Subcutaneous abdominal adipose tissue (tissue), 5 donors: ENCODE measurements around the gene RANGAP1.

Experiments used
- H3K27ac ChIP-seq: one replicate; pipeline ENCODE4 v1.7.0; 2013; ENCODE audit warnings: low read depth, mild to moderate bottlenecking, inconsistent platforms, low read length, moderate library complexity
- H3K27me3 ChIP-seq, 5 donors: one replicate each; pipeline ENCODE4 v1.7.0; 2013; ENCODE audit warnings: low read length in 5 of 5, inconsistent platforms in 1 of 5; ENCODE audit not compliant: control insufficient read depth in 5 of 5, insufficient read depth in 4 of 5
- H3K36me3 ChIP-seq, 5 donors: one replicate each; pipeline ENCODE4 v1.7.0; 2013; ENCODE audit warnings: low read length in 5 of 5; ENCODE audit not compliant: control insufficient read depth in 5 of 5, insufficient read depth in 5 of 5
- H3K4me1 ChIP-seq, 5 donors: one replicate each; pipeline ENCODE4 v1.7.0; 2013; ENCODE audit warnings: low read length in 5 of 5, mild to moderate bottlenecking in 3 of 5, moderate library complexity in 1 of 5; ENCODE audit not compliant: control insufficient read depth in 5 of 5, insufficient read depth in 5 of 5
- H3K4me3 ChIP-seq, 5 donors: one replicate each; pipeline ENCODE4 v1.7.0; 2013; ENCODE audit warnings: low read length in 5 of 5, low read depth in 1 of 5
- H3K9ac ChIP-seq, 5 donors: one replicate each; pipeline ENCODE4 v1.7.0; 2013; ENCODE audit warnings: low read length in 5 of 5, mild to moderate bottlenecking in 4 of 5, moderate library complexity in 3 of 5
- H3K9me3 ChIP-seq, 5 donors: one replicate each; pipeline ENCODE4 v1.7.0; 2013; ENCODE audit warnings: low read length in 5 of 5; ENCODE audit not compliant: control insufficient read depth in 5 of 5
- donor health status: healthy.
- donor health status: healthy.
- donor health status: healthy.
- donor health status: healthy.
- donor health status: healthy.

RANGAP1 gene, protein sequence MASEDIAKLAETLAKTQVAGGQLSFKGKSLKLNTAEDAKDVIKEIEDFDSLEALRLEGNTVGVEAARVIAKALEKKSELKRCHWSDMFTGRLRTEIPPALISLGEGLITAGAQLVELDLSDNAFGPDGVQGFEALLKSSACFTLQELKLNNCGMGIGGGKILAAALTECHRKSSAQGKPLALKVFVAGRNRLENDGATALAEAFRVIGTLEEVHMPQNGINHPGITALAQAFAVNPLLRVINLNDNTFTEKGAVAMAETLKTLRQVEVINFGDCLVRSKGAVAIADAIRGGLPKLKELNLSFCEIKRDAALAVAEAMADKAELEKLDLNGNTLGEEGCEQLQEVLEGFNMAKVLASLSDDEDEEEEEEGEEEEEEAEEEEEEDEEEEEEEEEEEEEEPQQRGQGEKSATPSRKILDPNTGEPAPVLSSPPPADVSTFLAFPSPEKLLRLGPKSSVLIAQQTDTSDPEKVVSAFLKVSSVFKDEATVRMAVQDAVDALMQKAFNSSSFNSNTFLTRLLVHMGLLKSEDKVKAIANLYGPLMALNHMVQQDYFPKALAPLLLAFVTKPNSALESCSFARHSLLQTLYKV

DNA sequence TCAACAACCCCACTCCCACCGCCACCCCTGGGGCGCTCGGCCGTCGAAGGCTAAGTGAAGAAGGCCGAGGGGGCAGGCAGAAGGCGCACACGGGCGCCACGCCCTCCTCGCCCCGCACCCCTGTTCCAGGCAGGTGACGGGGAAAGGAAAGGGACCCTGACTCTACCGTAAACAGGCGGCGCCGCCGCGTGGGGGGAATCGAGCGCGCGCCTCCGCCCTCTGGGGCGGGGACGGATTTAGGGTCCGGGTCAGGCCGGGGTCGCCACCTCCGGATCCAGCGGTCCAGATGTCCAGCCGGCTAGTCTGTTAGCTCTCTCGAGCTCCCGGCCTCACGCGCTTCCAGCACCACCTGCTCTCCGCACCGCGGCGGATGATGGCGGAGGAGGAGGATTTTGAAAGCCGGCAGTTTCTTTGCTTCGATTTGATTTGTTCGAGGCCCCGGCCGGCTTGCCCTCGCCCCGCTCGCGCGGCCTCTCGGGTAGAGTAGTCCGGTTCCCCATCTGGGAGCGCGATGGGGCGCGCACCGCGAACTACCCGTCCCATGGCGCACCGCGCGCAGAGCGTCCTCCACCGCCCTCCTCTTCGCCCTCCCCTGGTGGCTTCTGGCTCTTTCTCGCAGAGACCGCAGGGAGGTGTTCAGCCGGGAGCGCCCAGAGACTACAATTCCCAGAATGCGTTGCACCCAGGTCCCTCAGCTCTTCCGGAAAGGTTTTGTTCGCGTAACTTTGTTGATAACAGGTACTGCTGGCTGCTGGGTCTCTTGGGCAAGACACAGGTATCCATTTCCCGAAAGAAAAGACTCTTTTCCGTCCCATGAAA, at the start of gene RANGAP1:
RANGAP1 (minus strand) TSS at position 368 of the 819 bp plus-strand sequence. CDS start 5,143 bp downstream, outside the sequence.
- Histone ChIP-seq H3K4me3 (peak within 1 kb of the TSS; percentile 80 to 93 (median 90)), H3K9ac (peak within 1 kb of the TSS; percentile 86 to 94 (median 89)), H3K36me3 (peaks cover 3 to 6% (median 3%) of the 10 kb centered on the region in 5 donors), H3K9me3 (no peaks in the 10 kb centered on the region), H3K27me3 (no peaks in the 10 kb centered on the region), H3K4me1 (peaks cover 3 to 30% (median 26%) of the 10 kb centered on the region in 5 donors), H3K27ac (peak within 1 kb of the TSS; percentile 94)

DNA sequence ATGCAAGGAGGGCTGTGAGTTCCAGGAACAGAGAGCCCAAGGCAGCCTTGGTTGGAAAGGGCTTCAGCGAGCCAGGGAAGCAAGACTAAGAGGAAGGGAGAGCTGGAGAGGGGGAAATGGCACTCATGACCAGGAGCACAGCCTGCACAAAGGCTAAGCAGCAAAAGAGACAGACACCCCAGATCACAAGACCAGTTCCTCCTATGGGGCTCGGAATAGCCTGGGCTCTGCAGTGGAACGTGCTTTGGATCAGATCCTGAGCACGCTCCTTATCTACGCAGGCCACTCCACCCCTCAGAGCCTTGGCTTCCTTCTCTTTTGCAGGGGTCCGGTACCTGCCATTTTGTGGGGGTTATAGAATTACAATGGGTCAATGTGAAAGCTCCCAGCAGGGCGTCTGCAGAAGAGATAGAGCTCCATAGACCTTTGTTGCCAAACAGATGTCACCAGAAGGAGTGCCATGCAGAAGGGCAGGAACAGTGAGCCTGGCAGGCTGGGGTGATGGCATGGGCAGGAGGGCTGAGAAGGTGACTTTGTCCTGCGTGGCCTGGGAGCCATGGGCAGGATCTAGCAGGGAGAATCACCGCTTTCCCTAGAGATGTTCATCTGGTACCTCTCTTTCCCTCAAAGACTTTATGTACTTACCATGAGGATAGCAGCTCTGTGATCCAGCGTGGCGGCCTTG, 49.1 kb upstream of the RANGAP1 start:
- H3K4me3 ChIP-seq, result no peak overlapping the region
- no peaks in the 10 kb centered on the region for H3K27me3 ChIP-seq
- H3K27ac ChIP-seq, result no peak overlapping the region
- no peaks in the 10 kb centered on the region for H3K9me3 ChIP-seq
- H3K9ac ChIP-seq, result no peak overlapping the region
- peaks cover 0 to 3% (median 2%) of the 10 kb centered on the region in 5 donors for H3K4me1 ChIP-seq
- H3K36me3 ChIP-seq, result peaks cover 0 to 78% (median 69%) of the 10 kb centered on the region in 5 donors

DNA sequence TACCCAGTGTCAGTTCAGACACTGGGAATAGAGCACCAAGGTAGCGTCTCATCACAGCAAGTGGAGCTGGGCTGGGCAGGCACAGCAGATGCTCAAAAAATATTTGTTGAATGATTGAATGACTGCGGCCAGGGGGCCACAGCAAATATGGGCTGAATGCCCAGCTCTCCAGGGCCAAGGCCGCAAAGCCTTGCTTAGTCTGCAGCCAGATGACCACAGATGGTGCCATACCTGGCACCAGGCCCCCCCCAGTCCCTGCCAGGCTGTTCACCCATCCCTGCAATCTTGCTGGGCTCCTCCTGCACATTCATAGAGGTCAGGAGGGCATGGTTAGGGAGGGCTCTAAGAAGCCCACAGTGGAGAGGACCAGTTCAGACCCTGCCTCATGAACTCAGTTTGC, 48.2 kb upstream of the RANGAP1 start:
- H3K27ac ChIP-seq, result no peak overlapping the region
- H3K4me3 ChIP-seq, result no peak overlapping the region
- H3K4me1 ChIP-seq, result peaks cover 0 to 2% (median 0%) of the 10 kb centered on the region in 5 donors
- no peaks in the 10 kb centered on the region for H3K27me3 ChIP-seq
- H3K9ac ChIP-seq, result no peak overlapping the region
- no peaks in the 10 kb centered on the region for H3K9me3 ChIP-seq
- peaks cover 0 to 78% (median 70%) of the 10 kb centered on the region in 5 donors for H3K36me3 ChIP-seq

DNA sequence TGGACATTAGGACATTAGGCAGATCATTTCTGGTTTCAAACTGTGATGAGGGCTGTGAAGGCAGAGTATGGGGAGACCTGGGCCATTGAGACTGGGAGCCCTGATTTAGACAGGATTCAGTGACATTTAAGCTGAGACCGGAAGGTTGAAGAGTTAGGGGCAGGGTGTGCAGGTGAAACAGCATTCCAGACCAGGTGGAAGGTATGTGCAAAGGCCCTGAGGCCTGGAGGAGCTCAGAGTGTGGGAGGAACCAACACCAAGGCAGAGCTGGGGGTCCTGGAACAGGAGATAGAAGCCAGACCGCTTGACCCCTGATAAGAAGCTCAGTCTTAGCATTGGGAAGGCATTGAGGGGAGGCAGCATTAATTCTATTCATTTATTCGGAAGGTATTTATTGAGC, 47.8 kb upstream of the RANGAP1 start:
- Histone ChIP-seq H3K36me3 (peaks cover 0 to 76% (median 67%) of the 10 kb centered on the region in 5 donors), H3K27ac (no peak overlapping the region)

DNA sequence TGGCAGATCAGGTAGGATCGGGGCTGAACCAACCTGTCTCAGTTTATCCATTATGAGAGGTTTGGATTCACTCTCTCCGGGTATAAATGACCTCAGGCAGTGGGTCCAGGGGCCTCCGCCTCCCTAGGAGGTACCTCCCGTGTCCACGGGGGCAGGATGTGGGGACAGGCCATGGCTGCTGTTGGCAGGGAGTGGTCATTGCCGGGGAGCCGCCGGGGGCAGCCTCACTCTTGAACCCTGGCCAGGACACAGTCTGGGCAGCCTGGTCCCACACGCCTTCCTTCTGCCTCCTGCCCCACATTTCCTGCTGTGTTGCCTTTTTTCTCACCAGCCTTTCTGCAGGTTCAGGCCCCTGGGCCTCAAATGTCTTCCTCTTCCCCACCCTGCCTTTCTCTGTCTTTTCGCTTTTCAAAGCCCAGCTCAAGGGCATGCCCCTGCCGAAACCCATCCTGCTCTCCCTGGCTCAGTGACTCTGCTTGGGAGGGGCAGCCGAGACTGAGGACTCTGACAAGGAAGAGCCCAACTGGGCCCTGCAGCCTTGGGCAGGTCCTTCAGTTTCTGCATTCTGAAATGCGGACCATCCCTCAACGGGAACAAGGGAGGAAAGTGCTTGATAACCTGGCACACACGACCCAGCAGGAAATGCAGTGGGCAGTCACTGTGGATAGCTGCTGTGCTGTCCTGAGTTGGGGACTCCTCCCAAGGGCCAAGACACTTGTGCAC, 46.4 kb upstream of the RANGAP1 start:
- Histone ChIP-seq H3K9me3 (no peaks in the 10 kb centered on the region), H3K27ac (no peak overlapping the region), H3K4me1 (peaks cover 0 to 2% (median 0%) of the 10 kb centered on the region in 5 donors), H3K36me3 (peaks cover 0 to 79% (median 69%) of the 10 kb centered on the region in 5 donors), H3K27me3 (no peaks in the 10 kb centered on the region), H3K9ac (no peak overlapping the region), H3K4me3 (no peak overlapping the region)

More for the DNA sequence above, 47.8 kb upstream of the RANGAP1 start:
- Histone ChIP-seq H3K9me3 (no peaks in the 10 kb centered on the region), H3K4me1 (peaks cover 0 to 2% (median 0%) of the 10 kb centered on the region in 5 donors), H3K27me3 (no peaks in the 10 kb centered on the region), H3K4me3 (no peak overlapping the region), H3K9ac (no peak overlapping the region)

DNA sequence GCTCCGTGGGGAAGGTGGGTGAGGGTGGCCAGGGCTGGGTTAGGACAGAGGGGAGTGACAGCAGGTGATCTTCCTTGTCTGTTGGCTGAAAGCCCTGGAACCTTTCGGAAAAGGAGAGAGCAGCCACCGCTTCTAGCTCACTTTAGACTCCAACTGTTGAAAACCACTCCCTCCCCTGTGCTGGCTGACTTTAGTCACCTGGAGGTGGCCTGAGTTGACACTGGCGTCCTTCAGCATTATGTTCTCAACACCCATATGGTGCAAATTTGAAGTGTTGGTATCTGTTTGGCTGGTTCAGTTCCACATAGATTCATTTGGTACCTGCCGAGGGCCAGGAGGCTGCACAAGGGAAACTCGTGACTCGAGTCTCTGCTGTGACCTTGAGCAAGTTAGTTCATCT, 44.2 kb upstream of the RANGAP1 start:
- Histone ChIP-seq H3K36me3 (peaks cover 0 to 91% (median 80%) of the 10 kb centered on the region in 5 donors), H3K27me3 (no peaks in the 10 kb centered on the region)

DNA sequence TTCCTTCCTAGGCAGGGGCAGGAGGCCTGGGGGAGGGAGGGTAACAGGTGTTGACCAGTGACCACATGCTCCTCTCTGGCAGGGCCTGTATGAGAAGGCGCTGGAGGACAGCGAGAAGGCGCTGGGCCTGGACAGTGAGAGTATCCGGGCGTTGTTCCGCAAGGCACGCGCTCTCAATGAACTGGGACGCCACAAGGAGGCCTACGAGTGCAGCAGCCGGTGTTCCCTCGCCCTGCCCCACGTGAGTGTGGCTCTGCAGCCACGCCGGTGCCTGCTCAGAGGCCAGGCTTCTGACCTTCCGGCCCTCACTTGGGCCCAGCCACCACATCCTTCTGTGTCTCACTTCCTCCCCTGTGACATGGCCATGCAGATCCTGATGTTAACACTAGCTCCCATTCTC, 41.1 kb upstream of the RANGAP1 start:
- no peak overlapping the region for H3K27ac ChIP-seq

More for the DNA sequence above, 44.2 kb upstream of the RANGAP1 start:
- Histone ChIP-seq H3K9me3 (no peaks in the 10 kb centered on the region), H3K27ac (no peak overlapping the region), H3K9ac (no peak overlapping the region), H3K4me1 (peaks cover 0 to 13% (median 0%) of the 10 kb centered on the region in 5 donors), H3K4me3 (no peak overlapping the region)

DNA sequence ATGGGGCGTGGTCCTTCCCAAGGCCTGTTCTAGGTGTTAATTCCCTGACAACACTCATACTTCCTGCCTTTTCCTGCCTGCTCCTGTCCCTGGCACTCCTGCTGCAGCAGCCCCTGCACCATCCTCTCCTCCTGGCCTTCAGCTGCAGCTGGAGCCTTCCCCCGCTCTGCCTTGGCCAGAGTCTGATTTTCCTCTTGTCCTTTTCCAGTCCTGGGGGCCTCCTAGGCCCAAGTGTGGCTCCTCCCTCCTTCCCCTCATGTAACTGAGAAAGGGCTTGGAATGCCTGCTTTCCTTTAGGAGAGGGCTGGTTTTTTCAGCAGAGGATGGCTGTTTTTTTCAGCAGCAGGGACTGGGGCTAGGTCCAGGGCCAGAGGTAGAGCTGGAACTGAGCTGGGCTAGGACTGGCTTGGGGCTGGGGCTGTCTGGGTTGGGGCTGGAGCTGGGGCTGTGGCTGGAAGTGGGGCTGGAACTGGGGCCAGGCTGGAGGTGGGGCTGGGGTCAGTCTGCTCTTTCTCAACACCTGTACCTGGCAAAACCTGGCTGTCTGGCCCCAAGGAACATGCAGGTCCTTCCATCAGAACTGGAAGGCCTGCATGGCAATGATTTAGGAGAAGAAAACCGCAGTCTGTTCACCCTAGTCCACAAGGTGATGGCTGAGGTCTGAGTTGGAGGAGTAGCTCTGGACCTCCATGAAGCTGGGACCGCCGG, 39.0 kb upstream of the RANGAP1 start:
- Histone ChIP-seq H3K9me3 (no peaks in the 10 kb centered on the region), H3K9ac (peak overlapping the region in 1 of 5 donors; percentile 17), H3K27me3 (no peaks in the 10 kb centered on the region), H3K27ac (no peak overlapping the region), H3K36me3 (peaks cover 0 to 80% (median 71%) of the 10 kb centered on the region in 5 donors), H3K4me3 (no peak overlapping the region), H3K4me1 (peaks cover 0 to 13% (median 0%) of the 10 kb centered on the region in 5 donors)

More for the DNA sequence above, 41.1 kb upstream of the RANGAP1 start:
- Histone ChIP-seq H3K9ac (peak overlapping the region in 1 of 5 donors; percentile 33), H3K9me3 (no peaks in the 10 kb centered on the region), H3K4me1 (peaks cover 0 to 13% (median 0%) of the 10 kb centered on the region in 5 donors), H3K27me3 (no peaks in the 10 kb centered on the region), H3K36me3 (peaks cover 0 to 81% (median 75%) of the 10 kb centered on the region in 5 donors), H3K4me3 (no peak overlapping the region)
